Type B pancreatic cell (in vitro differentiated cells): ENCODE data around the gene GPC5. TPM values are rescaled to one million over a fixed set of nuclear protein-coding genes. Genes with fewer than 3 reads are reported as not detected.

Experiments
- DNase-seq: peaks from one replicate; pipeline ENCODE4 v3.0.0; 2021; ENCODE audit warnings: mixed read lengths; ENCODE audit not compliant: unreplicated experiment; ENCODE audit errors: extremely low spot score
- H3K27ac Mint-ChIP-seq: 2 replicates; pipeline ENCODE4 v1.8.0; 2021; ENCODE audit warnings: mild to moderate bottlenecking, mixed read lengths
- H3K27me3 Mint-ChIP-seq: 2 replicates; pipeline ENCODE4 v1.8.0; 2021; ENCODE audit warnings: mixed read lengths
- H3K36me3 Mint-ChIP-seq: 2 replicates; pipeline ENCODE4 v1.8.0; 2021; ENCODE audit warnings: mixed read lengths
- H3K4me1 Mint-ChIP-seq: one replicate; pipeline ENCODE4 v1.8.0; 2021; ENCODE audit warnings: mixed read lengths; ENCODE audit not compliant: unreplicated experiment
- H3K4me3 Mint-ChIP-seq: 2 replicates; pipeline ENCODE4 v1.8.0; 2021; ENCODE audit warnings: mild to moderate bottlenecking, mixed read lengths
- H3K9me3 Mint-ChIP-seq: 2 replicates; pipeline ENCODE4 v1.8.0; 2021; ENCODE audit warnings: mixed read lengths
- total RNA-seq: library from RNA; stranded (reverse); gene quantifications from 2 replicates; pipeline ENCODE4 v1.2.1, GENCODE V29; 2021; ENCODE audit warnings: low replicate concordance
- TF ChIP-seq, protein P1 (sequence below): fragments of 200-600 bp; sonication (generic); conservative IDR thresholded peaks from 2 replicates; pipeline ENCODE4 v1.5.0; 2021; ENCODE audit warnings: antibody characterized with exemption, mild to moderate bottlenecking

GPC5 gene
- total RNA-seq, 1 donor from 2014 or later, result 2.8 TPM

GRCh38 chr13:92491839-92492238, 1093.4 kb downstream of the GPC5 start:
- no peaks in the 10 kb centered on the region for H3K27me3 Mint-ChIP-seq
- H3K4me3 Mint-ChIP-seq, result no peak overlapping the region
- H3K36me3 Mint-ChIP-seq, result no peaks in the 10 kb centered on the region
- TF ChIP-seq, protein P1, sequence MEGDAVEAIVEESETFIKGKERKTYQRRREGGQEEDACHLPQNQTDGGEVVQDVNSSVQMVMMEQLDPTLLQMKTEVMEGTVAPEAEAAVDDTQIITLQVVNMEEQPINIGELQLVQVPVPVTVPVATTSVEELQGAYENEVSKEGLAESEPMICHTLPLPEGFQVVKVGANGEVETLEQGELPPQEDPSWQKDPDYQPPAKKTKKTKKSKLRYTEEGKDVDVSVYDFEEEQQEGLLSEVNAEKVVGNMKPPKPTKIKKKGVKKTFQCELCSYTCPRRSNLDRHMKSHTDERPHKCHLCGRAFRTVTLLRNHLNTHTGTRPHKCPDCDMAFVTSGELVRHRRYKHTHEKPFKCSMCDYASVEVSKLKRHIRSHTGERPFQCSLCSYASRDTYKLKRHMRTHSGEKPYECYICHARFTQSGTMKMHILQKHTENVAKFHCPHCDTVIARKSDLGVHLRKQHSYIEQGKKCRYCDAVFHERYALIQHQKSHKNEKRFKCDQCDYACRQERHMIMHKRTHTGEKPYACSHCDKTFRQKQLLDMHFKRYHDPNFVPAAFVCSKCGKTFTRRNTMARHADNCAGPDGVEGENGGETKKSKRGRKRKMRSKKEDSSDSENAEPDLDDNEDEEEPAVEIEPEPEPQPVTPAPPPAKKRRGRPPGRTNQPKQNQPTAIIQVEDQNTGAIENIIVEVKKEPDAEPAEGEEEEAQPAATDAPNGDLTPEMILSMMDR, result no peak
- H3K27ac Mint-ChIP-seq, result no peak overlapping the region
- no peaks in the 10 kb centered on the region for H3K4me1 Mint-ChIP-seq
- DNase-seq, result no peak
- peaks cover 4% of the 10 kb centered on the region for H3K9me3 Mint-ChIP-seq

GRCh38 chr13:92494915-92495314, 1096.5 kb downstream of the GPC5 start:
- Mint-ChIP-seq H3K27ac (no peak overlapping the region), H3K4me3 (no peak overlapping the region), H3K27me3 (no peaks in the 10 kb centered on the region), H3K9me3 (peaks cover 15% of the 10 kb centered on the region), H3K4me1 (no peaks in the 10 kb centered on the region), H3K36me3 (no peaks in the 10 kb centered on the region)
- TF ChIP-seq, protein P1, result no peak
- no peak for DNase-seq

- TF ChIP-seq, protein P1, result no peak
- peaks cover 21% of the 10 kb centered on the region for H3K9me3 Mint-ChIP-seq
- no peak overlapping the region for H3K27ac Mint-ChIP-seq
- no peak for DNase-seq
- no peaks in the 10 kb centered on the region for H3K27me3 Mint-ChIP-seq
- H3K36me3 Mint-ChIP-seq, result no peaks in the 10 kb centered on the region
- H3K4me3 Mint-ChIP-seq, result no peak overlapping the region
- no peaks in the 10 kb centered on the region for H3K4me1 Mint-ChIP-seq
Measured at GRCh38 chr13:92500192-92500591, 1101.8 kb downstream of the GPC5 start.

- H3K4me3 Mint-ChIP-seq, result no peak overlapping the region
- H3K4me1 Mint-ChIP-seq, result no peaks in the 10 kb centered on the region
- no peaks in the 10 kb centered on the region for H3K9me3 Mint-ChIP-seq
- H3K27me3 Mint-ChIP-seq, result no peaks in the 10 kb centered on the region
- no peaks in the 10 kb centered on the region for H3K36me3 Mint-ChIP-seq
- DNase-seq, result no peak
- no peak overlapping the region for H3K27ac Mint-ChIP-seq
- TF ChIP-seq, protein P1, result no peak
Measured at GRCh38 chr13:92510416-92510815, 1112.0 kb downstream of the GPC5 start.

GRCh38 chr13:92512852-92513251, 1114.4 kb downstream of the GPC5 start:
- no peak for DNase-seq
- Mint-ChIP-seq H3K27me3 (no peaks in the 10 kb centered on the region), H3K4me3 (no peak overlapping the region), H3K4me1 (no peaks in the 10 kb centered on the region), H3K36me3 (no peaks in the 10 kb centered on the region), H3K9me3 (no peaks in the 10 kb centered on the region), H3K27ac (no peak overlapping the region)
- TF ChIP-seq, protein P1, result no peak

DNA sequence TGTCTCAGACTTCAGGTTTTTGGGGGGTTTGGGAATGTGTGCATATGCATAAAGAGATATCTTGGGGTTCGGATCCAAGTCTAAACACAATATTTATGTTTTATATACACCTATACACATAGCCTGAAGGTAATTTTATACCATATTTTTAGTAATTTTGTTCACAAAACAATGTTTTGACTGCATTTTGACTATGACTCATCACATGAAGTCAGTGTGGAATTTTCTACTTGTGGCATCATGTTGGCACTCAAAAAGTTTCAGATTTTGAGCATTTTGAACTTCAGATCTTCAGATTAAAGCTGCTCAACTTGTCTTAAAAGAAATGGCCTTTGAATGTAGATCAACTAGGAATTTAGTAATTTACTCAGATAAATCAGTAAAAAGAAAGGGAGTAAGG, 1115.3 kb downstream of the GPC5 start:
- no peak overlapping the region for H3K27ac Mint-ChIP-seq
- H3K4me1 Mint-ChIP-seq, result no peaks in the 10 kb centered on the region
- no peaks in the 10 kb centered on the region for H3K36me3 Mint-ChIP-seq
- H3K27me3 Mint-ChIP-seq, result no peaks in the 10 kb centered on the region
- H3K9me3 Mint-ChIP-seq, result no peaks in the 10 kb centered on the region
- H3K4me3 Mint-ChIP-seq, result no peak overlapping the region
- TF ChIP-seq, protein P1, result no peak
- no peak for DNase-seq
